ES-I3 (cell line): ENCODE measurements around the gene CHRD.

ENCODE experiments used
- H3K36me3 ChIP-seq: 2 replicates; pipeline ENCODE4 v1.6.1; 2013; ENCODE audit warnings: mild to moderate bottlenecking, low read length, control low read depth, moderate library complexity; ENCODE audit not compliant: insufficient read depth
- H3K4me1 ChIP-seq: 2 replicates; pipeline ENCODE4 v1.6.1; 2013; ENCODE audit warnings: mild to moderate bottlenecking, control low read depth, low read length; ENCODE audit not compliant: insufficient read depth
- H3K9ac ChIP-seq: 2 replicates; pipeline ENCODE4 v1.6.1; 2013; ENCODE audit warnings: low read depth, mild to moderate bottlenecking, low read length, moderate library complexity
- H3K9me3 ChIP-seq: 2 replicates; pipeline ENCODE4 v1.6.1; 2013; ENCODE audit warnings: mild to moderate bottlenecking, low read length, moderate library complexity; ENCODE audit not compliant: control insufficient read depth, insufficient read depth

The CHRD gene

DNA sequence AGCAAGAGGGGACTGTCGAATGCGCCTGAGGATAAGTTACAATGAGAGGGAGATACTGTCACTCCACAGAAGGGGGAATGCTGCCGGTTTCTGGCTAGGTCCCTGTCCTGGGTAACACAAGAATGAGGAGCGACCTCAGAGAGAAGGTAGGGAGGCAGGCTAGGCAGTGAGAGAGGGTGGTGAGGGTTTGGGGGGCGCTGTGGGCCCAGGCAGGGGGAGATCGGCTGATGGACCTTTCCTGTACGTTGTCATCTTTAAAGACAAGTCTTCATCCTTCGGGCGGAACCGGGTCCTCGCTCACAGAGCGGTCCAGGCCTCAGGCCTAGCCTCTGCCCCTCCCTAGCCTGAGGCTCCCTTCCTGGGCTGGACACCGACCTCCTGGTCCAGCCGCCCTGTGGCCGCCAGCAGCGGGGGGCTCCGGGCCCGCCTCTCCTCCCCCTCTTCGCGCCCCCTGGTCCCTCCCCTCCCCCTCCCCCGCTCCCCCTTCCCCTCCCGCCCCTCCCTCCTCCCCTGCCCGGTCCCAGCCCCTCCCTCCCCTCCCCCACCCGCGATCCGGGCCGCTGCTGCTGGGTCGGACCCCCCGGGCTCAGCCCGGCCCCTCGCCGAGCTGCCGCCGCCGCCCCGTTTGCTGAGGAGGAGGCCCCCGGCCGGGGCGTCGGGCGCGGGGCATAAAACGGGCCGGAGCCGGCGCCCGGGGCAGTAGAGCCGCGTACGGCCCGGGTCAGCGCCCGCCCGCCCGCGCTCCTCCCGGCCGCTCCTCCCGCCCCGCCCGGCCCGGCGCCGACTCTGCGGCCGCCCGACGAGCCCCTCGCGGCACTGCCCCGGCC is at the start of gene CHRD:
TSS of gene CHRD (plus strand) at position 697 of the 827 bp plus-strand sequence. CDS start 265 bp downstream, outside the sequence.
- H3K9ac ChIP-seq: peak within 1 kb of the TSS; percentile 53; the same call in 1 of the 2 replicates
- no peaks in the 10 kb centered on the region for H3K36me3 ChIP-seq
- peaks cover 14% of the 10 kb centered on the region; the same call in 1 of the 2 replicates for H3K4me1 ChIP-seq
- no peaks in the 10 kb centered on the region for H3K9me3 ChIP-seq

DNA sequence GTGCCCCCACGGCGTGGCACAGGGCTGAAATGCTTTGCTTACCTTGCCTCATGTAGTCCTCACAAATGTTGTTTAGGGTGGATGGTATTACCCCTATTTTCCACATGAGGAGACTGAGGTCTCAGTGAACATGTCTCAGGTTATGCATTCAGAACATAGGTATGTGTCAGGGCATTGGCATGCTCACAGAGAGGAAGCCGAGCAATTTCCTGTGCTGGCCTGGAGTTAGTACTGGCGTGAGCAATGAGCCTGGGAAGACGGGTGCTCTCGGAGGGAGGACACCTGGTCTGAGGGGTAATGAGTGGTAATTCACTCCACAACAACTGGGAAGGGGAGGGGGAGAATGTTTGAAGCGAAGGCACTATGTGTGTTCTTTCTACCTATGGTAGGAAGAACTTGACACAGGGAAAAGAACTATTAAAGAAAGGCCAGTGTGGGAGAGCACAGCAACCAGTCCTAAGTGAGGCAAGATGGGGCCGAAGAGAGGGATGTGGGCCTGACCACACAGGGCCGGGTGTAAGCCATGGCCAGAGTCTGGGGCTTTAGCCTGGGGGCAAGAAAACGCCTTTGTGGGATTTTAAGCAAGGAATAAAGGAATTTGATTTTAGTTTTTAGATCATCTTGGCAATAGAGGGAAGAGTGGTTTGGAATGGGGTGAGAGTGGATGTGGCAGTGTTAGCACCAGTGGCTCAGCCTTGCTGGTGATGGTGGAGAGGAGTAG is 47.3 kb upstream of the CHRD start:
- H3K4me1 ChIP-seq: peaks cover 5% of the 10 kb centered on the region; the same call in 1 of the 2 replicates
- no peak overlapping the region for H3K9ac ChIP-seq

DNA sequence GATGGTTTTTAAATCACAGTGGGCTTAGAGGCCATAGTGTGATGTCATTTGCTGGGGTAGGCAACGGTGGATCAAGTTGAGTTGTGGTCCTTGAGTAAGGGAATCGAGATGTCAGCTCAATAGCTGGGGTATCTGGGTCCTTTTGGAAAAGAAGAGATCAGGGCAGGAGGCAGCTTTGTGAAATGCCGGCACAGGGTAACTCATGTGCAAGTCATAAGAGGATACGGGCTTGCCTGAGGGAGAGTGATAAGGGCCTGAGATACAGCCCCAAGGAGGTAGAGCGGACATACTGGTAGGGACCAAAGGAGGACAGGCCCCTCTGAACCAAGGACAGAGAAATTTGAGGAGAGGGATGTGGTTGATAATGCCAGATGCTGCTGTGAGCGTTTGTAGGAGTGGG is 46.7 kb upstream of the CHRD start:
- Histone ChIP-seq H3K4me1 (peaks cover 9% of the 10 kb centered on the region; the same call in 1 of the 2 replicates), H3K36me3 (peaks cover 35% of the 10 kb centered on the region), H3K9me3 (no peaks in the 10 kb centered on the region), H3K9ac (no peak overlapping the region)

More for the DNA sequence above, 47.3 kb upstream of the CHRD start:
- Histone ChIP-seq H3K9me3 (no peaks in the 10 kb centered on the region), H3K36me3 (peaks cover 37% of the 10 kb centered on the region)

DNA sequence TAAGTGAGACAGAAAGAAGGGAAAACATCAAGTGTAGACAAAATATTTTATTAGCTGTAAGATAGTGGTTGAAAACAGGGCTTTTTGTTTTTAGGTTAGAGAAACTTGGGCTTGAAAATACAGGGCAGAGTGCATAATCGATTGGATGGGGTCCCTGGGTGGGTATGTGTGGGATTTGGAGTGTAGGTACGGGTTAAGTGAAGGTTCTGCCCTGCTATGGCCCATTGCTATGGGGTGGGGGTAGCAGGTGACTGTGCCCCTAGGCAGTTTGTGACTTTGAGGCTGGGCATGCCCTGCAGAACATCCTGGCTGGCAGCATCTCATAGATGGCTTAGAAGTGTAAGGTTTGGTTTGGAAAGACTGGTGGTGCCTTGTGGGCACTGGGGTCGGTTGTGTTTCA is 46.2 kb upstream of the CHRD start:
- no peak overlapping the region for H3K9ac ChIP-seq

GRCh38 chr3:184334470-184335158 is 45.2 kb upstream of the CHRD start:
- peaks cover 9% of the 10 kb centered on the region; the same call in 1 of the 2 replicates for H3K4me1 ChIP-seq
- H3K9me3 ChIP-seq: no peaks in the 10 kb centered on the region
- no peak overlapping the region for H3K9ac ChIP-seq
- peaks cover 30% of the 10 kb centered on the region for H3K36me3 ChIP-seq

More for the DNA sequence above, 46.2 kb upstream of the CHRD start:
- peaks cover 32% of the 10 kb centered on the region for H3K36me3 ChIP-seq
- peaks cover 9% of the 10 kb centered on the region; the same call in 1 of the 2 replicates for H3K4me1 ChIP-seq
- no peaks in the 10 kb centered on the region for H3K9me3 ChIP-seq

DNA sequence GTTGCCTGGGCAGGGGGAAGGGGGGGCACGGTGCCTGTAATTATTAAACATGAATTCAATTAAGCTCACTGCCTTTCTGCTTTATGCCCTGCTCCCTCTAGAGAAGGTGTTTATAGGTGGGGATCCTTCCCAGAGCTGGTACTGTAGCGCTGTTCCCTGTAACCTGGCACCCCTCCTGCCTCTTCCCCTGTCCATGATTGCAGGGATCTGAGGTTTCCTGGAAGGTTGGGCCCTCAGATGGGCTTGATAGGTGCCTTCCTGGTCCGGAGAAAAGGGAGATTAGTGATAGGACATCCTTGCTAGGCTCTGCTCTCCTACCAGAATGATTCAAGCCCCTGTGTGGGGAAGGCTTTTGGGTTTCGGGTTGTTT is 44.6 kb upstream of the CHRD start:
- peaks cover 9% of the 10 kb centered on the region; the same call in 1 of the 2 replicates for H3K4me1 ChIP-seq
- H3K9me3 ChIP-seq: no peaks in the 10 kb centered on the region
- peak overlapping the region; percentile 76; the same call in 1 of the 2 replicates for H3K9ac ChIP-seq
- H3K36me3 ChIP-seq: peaks cover 27% of the 10 kb centered on the region

DNA sequence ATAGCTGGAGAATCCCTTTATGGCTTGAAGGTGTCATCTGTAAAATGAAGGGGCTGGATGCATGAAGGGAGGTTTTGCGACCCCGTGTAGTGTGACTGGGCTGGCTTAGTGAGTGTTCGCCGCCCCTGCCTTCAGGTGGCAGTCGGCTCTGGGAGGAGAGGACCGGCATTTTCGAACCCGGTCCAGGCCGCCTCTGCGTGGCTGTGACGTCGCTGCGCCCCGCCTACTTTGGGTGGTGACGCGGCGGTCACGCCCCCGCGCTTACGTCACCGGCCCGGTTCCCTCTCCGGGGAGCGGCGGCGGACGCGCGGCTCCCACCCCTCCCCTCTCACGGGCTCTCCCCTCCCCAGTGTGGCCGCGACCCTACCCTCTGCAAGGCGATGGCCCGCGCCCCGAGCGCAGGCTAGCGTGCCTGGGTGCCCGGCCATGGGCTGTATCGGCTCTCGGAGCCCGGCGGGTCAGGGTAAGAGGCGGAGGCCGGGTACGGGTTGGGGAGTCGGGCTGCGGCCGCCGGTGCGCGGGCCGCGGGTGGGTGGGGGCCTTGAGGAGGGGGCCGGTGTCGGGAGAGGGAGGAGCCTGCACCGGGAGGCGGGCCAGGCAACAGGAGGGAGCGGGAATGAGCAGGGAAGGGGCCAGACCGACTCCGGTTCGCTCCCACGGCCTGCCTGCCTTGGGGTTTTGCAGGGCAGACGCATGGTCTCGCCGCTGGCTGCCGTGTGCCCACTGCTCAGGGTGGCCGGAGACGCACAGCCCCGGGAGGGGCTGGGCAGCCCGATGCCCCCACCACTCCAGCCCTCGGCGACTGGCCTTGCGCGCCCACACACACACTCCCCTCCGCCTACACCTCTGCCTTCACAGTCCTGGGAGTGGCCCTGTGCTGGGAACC is 44.0 kb upstream of the CHRD start:
- Histone ChIP-seq H3K36me3 (peaks cover 27% of the 10 kb centered on the region), H3K9ac (peak overlapping the region; percentile 76), H3K9me3 (no peaks in the 10 kb centered on the region), H3K4me1 (peaks cover 14% of the 10 kb centered on the region)

DNA sequence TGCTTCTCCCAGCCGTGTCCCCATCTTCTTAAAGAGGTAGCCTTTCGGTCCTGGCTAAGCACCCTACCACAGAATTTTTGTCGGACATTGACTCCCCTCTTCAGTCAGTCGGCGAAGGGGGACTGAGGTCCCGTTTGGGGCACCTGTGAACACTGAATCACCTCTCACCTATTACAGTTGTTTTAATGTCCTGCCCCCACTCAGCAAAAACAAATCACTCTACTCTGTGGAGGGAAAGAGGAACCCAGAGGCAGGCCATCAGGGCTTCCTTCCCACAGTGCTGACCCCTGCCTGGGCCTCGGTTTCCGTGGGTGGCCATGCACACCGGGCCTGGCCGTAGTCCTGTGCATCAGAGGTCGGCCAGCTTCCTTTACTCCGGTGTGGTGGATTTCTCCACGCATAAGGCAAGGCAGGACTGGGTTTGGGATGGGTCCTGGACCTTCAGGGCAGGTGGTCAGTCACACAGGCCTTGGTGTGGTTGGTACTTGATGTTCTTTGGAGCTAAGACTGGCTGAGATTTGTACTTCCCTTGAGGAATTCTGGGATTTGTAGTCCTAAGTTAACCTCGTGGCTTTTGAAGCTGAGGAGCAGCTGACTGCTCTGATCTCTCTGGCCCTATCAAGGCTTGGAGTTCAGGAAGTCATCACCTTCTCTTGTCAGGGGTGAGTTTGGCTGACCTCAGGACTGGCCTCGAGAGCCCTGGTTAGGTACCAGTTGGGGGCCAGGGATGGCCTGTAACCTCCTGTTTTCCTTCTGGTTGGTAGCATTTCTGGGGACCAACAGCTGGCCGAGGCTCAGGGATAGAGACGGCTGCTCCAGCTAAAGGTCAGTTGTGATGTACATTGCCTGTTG is 43.1 kb upstream of the CHRD start:
- H3K4me1 ChIP-seq: peaks cover 22% of the 10 kb centered on the region

GRCh38 chr3:184337399-184337714 is 42.5 kb upstream of the CHRD start, which contains the start of gene FAM131A:
FAM131A (plus strand) TSS chr3:184337600; CDS start chr3:184337631, 31 bp downstream.
- H3K4me1 ChIP-seq: peaks cover 23% of the 10 kb centered on the region
- no peaks in the 10 kb centered on the region for H3K9me3 ChIP-seq
- peak within 1 kb of the TSS; percentile 76 for H3K9ac ChIP-seq
- peaks cover 14% of the 10 kb centered on the region for H3K36me3 ChIP-seq

More for the DNA sequence above, 43.1 kb upstream of the CHRD start:
- Histone ChIP-seq H3K9me3 (no peaks in the 10 kb centered on the region), H3K9ac (peak overlapping the region; percentile 76), H3K36me3 (peaks cover 19% of the 10 kb centered on the region)

DNA sequence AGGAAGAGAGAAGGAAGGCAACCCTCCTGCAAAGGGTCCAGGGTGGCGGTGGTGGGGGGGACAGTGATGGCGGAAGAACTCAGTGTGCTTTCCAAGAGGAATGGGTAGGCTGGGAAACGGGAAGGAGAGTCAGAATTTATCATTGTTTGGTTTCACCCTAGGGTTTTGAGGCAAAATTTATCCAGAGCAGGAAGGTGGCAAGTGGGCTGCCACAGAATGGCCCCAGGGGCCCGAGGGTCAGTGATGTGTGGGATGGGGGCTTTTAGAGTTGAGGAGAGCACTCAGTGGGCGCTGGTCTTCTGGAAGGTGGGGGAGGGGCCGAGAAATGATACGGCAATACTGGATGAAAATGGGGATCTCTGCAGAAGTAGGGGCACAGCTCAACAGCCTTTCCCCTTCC is 41.9 kb upstream of the CHRD start:
- H3K9ac ChIP-seq: peak overlapping the region; percentile 21; the same call in 1 of the 2 replicates
- H3K36me3 ChIP-seq: peaks cover 12% of the 10 kb centered on the region
- peaks cover 23% of the 10 kb centered on the region for H3K4me1 ChIP-seq

GRCh38 chr3:184338511-184338945 is 41.3 kb upstream of the CHRD start:
- peak overlapping the region; percentile 21; the same call in 1 of the 2 replicates for H3K9ac ChIP-seq
- no peaks in the 10 kb centered on the region for H3K9me3 ChIP-seq
- H3K4me1 ChIP-seq: peaks cover 23% of the 10 kb centered on the region
- peaks cover 7% of the 10 kb centered on the region for H3K36me3 ChIP-seq

More for the DNA sequence above, 41.9 kb upstream of the CHRD start:
- no peaks in the 10 kb centered on the region for H3K9me3 ChIP-seq

DNA sequence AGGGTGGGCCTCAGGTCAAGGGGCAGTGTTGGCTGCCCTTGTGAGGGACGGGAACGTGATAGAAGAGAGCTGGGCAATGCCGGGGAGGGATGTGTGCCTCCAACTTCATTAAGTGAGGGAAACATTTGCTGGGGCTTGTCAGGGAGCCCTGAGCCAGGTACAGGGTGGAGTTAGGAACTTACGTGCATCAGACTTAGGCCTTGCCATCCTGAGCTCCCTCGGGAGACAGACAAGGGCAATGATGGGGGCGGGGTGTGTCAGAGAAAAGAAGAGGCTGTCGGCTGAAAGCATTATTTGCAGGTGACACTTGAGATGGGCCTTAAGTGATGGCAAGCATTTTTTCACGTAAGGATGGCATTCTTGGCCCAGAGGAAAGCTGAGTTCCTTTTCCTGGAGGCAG is 40.9 kb upstream of the CHRD start:
- peaks cover 23% of the 10 kb centered on the region for H3K4me1 ChIP-seq
- peak overlapping the region; percentile 17; the same call in 1 of the 2 replicates for H3K9ac ChIP-seq
- no peaks in the 10 kb centered on the region for H3K9me3 ChIP-seq
- peaks cover 2% of the 10 kb centered on the region for H3K36me3 ChIP-seq
